DMS153 treated with DMSO at 0.1 percent for 48 hours (cell line): ENCODE results near the gene CMSS1.

Experiments used
- DNase-seq: peaks from one replicate; lab custom pipeline; 2025; ENCODE audit not compliant: unreplicated experiment; lab: John Stamatoyannopoulos, UW

CMSS1 gene

GRCh38 chr3:100164743-100165142 lies 347.1 kb downstream of the CMSS1 start:
- DNase-seq, result no peak

GRCh38 chr3:100165926-100166550 lies 348.4 kb downstream of the CMSS1 start:
- no peak for DNase-seq

DNA sequence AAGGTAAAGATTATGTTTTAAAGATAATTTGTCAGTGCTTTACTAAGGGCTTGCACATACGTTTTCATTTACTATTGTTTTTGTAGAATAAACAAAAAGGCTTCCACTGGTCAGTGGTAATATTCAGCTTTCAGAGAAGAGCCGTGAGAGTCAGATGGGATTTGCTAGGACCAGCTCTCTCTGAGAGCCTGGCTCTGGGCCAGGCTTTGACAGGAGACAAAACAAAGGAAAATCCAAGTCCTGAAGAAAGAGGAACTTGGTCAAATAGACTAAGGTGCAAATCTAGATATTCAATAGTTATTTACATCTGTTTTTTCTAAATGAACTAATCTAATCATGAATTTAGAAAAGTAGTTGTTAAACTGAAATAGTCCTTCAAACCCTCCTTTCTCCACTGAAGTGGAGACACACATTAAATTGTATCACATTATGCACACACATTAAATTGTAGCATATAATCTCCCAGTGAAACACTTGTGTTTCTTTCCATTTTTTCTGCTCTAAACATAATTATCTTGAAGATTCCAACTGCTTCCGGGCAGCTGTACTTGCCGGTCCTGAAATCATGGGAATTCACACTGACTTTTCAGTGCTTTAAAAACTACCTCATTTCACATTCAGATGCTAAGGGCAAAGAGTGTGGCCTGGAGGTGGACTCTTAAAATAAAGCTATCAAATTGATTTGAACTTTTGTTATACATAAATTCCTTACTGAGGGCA lies 351.7 kb downstream of the CMSS1 start:
- no peak for DNase-seq

DNA sequence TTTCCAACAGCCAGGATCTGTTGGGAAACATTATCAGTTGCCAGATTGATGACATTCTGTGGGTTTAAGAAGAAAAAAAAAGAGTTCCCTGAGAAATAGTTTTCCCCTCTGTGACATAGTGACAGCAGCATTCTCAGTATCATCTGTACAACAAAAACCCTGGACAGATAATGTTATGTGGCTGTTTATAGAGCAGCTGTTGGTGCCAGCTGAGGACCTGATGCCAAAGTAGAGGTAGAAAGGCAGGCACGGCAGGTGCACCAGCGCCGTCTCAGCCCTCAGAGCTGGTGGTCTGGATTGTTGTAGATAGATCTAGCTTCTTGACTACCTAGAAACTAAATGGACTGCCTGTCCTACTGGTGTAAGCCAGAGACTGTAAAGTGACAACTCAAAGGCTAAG lies 352.8 kb downstream of the CMSS1 start:
- DNase-seq, result no peak

GRCh38 chr3:100171211-100171914 lies 353.7 kb downstream of the CMSS1 start:
- DNase-seq, result no peak

GRCh38 chr3:100173961-100174360 lies 356.3 kb downstream of the CMSS1 start:
- DNase-seq, result no peak

- peak; percentile 53 for DNase-seq
Measured at GRCh38 chr3:100175637-100176280, 358.1 kb downstream of the CMSS1 start.

DNA sequence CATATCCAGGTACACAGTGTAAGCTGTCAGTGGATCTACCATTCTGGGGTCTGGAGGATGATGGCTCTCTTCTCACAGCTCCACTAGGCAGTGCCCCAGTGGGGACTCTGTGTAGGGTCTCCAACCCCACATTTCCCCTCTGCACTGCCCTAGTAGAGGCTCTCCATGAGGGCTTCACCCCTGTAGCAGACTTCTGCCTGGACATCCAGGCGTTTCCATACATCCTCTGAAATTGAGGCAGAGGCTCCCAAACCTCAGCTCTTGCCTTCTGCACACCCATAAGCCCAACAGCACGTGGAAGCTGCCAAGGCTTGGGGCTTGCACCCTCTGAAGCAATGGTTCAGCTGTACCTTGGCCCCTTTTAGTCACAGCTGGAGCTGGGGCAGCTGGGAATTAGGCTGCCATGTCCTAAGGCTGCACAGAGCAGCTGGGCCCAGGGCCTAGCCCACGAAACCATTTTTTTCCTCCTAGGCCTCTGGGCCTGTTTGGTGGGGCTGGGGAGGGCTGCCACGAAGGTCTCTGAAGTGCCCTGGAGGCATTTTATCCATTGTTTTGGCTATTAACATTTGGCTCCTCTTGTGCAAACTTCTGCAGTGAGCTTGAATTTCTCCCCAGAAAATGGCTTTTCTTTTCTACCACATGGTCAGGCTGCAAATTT lies 362.2 kb downstream of the CMSS1 start:
- no peak for DNase-seq

DNA sequence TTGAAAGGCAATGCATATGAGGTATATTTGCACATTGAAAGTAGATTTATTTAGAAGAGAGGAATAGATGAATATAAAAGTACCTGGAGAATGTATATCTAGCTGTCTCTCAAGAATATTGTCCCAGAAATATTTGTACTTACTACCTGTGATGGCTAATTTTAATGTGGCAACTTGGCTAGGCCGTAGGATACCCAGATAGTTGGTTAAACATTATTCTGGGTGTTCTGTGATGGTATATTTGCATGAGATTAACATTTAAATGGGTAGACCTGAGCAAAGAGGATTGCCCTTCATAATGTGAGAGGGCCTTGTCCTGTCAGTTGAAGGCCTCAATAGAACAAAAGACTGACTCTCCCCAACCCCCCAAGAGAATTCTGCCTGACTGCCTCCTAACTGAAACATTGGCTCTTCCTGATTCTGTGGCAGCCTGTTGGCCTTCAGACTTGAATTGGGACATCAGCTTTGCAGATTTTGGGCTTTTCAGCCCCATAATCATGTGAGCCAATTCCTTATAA lies 366.0 kb downstream of the CMSS1 start:
- no peak for DNase-seq

- DNase-seq, result no peak
Measured at GRCh38 chr3:100184948-100185570, 367.4 kb downstream of the CMSS1 start.

GRCh38 chr3:100185847-100186246 lies 368.2 kb downstream of the CMSS1 start:
- no peak for DNase-seq

GRCh38 chr3:100189444-100189964 lies 371.8 kb downstream of the CMSS1 start:
- DNase-seq, result no peak

DNA sequence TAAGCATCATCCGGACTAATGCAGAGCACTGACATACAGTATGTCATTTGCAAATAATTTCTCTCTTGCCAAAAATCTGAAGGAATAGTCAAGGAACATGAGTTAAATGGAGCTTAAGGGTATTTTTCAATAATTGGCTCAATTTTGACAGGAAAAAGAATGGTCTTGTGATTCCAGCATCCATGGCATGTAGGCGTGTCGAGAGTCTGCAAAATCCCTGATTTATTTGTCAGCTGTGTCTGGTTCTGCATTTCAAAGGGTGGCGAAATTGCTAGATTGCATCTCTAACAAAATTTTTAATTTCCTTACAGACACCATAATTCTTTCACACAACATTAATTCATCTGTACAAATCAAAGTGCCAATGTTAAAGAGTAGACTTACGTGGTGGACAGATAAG lies 377.7 kb downstream of the CMSS1 start:
- no peak for DNase-seq

DNA sequence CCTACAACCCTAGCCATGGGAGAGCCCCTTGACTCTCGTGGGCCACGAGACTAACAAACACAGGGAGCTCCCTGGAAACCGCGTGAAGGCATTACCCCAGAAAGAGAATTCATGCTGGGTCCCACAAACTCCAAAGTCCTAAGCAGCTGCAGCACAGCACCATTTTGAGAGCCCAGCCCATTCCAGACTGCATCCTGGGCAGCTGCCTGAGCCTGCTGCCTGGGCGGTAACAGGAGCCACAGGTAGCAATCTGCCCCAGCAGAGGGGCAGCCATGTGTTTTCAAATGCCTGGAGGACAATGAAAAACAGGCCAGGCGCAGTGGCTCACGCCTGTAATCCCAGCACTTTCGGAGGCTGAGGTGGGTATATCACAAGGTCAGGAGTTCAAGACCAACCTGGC lies 380.2 kb downstream of the CMSS1 start:
- no peak for DNase-seq

DNA sequence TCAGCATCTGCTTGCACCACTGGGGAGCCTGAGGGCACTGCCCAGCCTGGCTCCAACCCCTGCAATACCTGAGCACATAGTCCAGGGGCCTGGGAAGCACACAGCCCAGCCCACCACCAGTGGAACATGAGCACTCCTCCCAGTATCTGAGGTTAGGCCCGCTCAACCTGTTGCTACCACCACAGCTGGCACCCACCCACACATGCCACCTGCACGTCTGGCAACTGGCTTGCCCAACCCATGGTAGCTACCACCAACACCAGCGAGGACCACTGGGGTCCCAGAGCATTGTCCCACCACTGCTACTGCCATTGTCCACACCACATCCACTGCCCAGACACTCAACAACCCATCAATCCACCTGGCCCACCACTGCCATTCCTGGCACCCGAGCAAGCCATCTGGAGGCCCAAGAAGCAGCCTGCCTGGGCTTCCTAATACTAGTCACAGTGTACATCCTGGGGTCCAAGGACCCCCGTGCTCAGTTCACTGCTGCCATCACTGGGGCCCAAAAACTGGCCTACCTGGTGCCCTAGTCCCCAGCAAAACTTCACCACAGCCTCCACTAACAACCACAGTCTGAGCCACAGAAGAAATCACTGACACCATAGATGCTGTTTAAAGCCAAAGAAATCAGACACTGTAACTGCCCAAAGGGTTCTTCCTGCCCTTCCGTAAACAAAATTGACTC lies 381.1 kb downstream of the CMSS1 start:
- DNase-seq, result no peak

GRCh38 chr3:100205171-100205570 lies 387.5 kb downstream of the CMSS1 start:
- no peak for DNase-seq

GRCh38 chr3:100206687-100207086 lies 389.0 kb downstream of the CMSS1 start:
- DNase-seq, result no peak

DNA sequence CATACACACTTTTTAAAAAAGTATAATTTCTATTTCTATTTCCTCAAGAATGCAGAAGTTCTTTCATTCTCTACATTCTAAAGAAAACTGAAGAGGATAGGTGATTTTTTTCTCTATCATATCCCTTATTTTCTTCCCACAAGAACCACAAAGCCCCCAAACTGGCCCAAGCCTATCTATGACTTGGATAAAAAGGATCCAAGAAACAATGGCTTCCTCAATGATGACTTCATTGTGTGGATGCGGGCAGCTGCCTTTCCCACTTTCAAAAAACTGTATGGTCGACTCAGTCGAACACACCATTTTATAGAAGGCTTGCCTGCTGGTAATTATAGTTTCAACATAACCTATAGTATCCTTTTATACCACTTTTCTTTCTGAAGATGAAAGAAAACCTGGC lies 390.2 kb downstream of the CMSS1 start:
- no peak for DNase-seq

DNA sequence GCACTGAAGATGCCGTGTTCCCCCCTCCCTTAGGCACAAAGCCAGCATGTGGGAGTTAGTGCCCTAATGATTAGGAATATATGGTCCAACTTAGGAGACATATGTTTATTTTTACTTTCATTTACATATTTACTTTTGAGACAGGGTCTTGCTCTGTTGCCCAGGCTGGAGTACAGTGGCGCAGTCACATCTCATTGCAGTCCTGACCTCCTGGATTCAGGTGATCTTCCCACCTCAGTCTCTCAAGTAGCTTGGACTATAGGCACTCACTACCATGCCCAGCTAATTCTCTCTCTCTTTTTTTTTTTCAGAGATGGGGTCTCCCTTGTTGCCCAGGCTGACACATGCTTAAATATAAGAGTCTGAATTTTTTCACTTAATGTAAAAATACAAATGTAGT lies 391.5 kb downstream of the CMSS1 start:
- DNase-seq, result no peak
